SK-N-SH (cell line): ENCODE measurements around the gene PLEKHM3. TPM values are rescaled to one million over a fixed set of nuclear protein-coding genes. Genes with fewer than 3 reads are reported as not detected.

Experiments used
- CTCF ChIA-PET: fragments of 300-600, 350-600 bp; formaldehyde crosslinking; extraction: SDS; loops from one replicate; lab custom pipeline; 2021; lab: Yijun Ruan, JAX
- POLR2A ChIA-PET: fragments of 350-600 bp; sonication (Branson Sonifier 250); formaldehyde crosslinking; extraction: SDS; loops from one replicate; lab custom pipeline; 2020; ENCODE audit warnings: antibody characterized with exemption, inconsistent platforms; lab: Yijun Ruan, JAX
- DNase-seq: peaks from one replicate; pipeline ENCODE4 v3.0.0; 2012
- H2AFZ ChIP-seq: fragments of 200-600 bp; sonication (generic); 2 replicates; pipeline ENCODE4 v1.8.1; 2016; ENCODE audit warnings: antibody characterized with exemption, mild to moderate bottlenecking, low read depth
- H3F3A ChIP-seq: fragments of 200-600 bp; sonication (generic); replicated peaks from 2 replicates; pipeline ENCODE3; 2016; ENCODE audit warnings: antibody characterized with exemption, mild to moderate bottlenecking; ENCODE audit not compliant: insufficient read depth
- H3K27ac ChIP-seq, 2 experiments: fragments of 200-500 bp in 1 of 2; fragments of 200-600 bp in 1 of 2; sonication (Bioruptor generic) in 1 of 2; sonication (generic), shearing (Covaris generic) in 1 of 2; 2 replicates each; pipeline versions ENCODE4 v1.5.1 to v1.6.1; 2014 to 2016; ENCODE audit warnings: low read depth in 2 of 2, inconsistent platforms in 1 of 2, low read length in 1 of 2, mild to moderate bottlenecking in 1 of 2, mixed read lengths in 1 of 2
- H3K27me3 ChIP-seq: fragments of 200-600 bp; sonication (generic), shearing (Covaris generic); 2 replicates; pipeline ENCODE4 v1.6.1; 2016; ENCODE audit warnings: mixed run types; ENCODE audit not compliant: insufficient read depth
- H3K36me3 ChIP-seq, 2 experiments: fragments of 200-500 bp in 1 of 2; fragments of 200-600 bp in 1 of 2; sonication (Bioruptor generic) in 1 of 2; sonication (generic) in 1 of 2; replicated peaks in 1 of 2; 2 replicates each; pipeline versions ENCODE3 to v1.5.1; 2014 to 2016; ENCODE audit warnings: low read length in 1 of 2, mild to moderate bottlenecking in 1 of 2; ENCODE audit not compliant: insufficient read depth in 2 of 2, control insufficient read depth in 1 of 2
- H3K4me1 ChIP-seq, 2 experiments: fragments of 200-500 bp in 1 of 2; fragments of 200-600 bp in 1 of 2; sonication (Bioruptor generic) in 1 of 2; sonication (generic), shearing (Covaris generic) in 1 of 2; 2 replicates each; pipeline versions ENCODE4 v1.5.1 to v1.6.1; 2014 to 2016; ENCODE audit warnings: low read depth in 1 of 2, low read length in 1 of 2, mixed run types in 1 of 2; ENCODE audit not compliant: insufficient read depth in 2 of 2, control insufficient read depth in 1 of 2
- H3K4me2 ChIP-seq: fragments of 200-600 bp; sonication (generic), shearing (Covaris generic); 2 replicates; pipeline ENCODE4 v1.6.1; 2017; ENCODE audit warnings: mixed run types
- H3K4me3 ChIP-seq, 2 experiments: fragments of 200-500 bp in 1 of 2; fragments of 200-600 bp in 1 of 2; sonication (Bioruptor generic) in 1 of 2; sonication (generic), shearing (Covaris generic) in 1 of 2; 2 replicates each; pipeline versions ENCODE4 v1.5.1 to v1.8.1; 2014 to 2016; ENCODE audit warnings: low read depth in 2 of 2, inconsistent platforms in 1 of 2, low read length in 1 of 2, mild to moderate bottlenecking in 1 of 2, mixed read lengths in 1 of 2, moderate library complexity in 1 of 2
- H3K79me2 ChIP-seq: fragments of 200-600 bp; sonication (generic); 2 replicates; pipeline ENCODE4 v1.8.1; 2017; ENCODE audit warnings: mild to moderate bottlenecking; ENCODE audit not compliant: insufficient read depth
- H3K9ac ChIP-seq: fragments of 200-600 bp; sonication (generic); 2 replicates; pipeline ENCODE4 v1.6.1; 2017; ENCODE audit warnings: mixed run types
- H3K9me2 ChIP-seq: fragments of 200-600 bp; sonication (generic); 2 replicates; pipeline ENCODE4 v1.6.1; 2017; ENCODE audit warnings: mixed run types
- H3K9me3 ChIP-seq: fragments of 200-600 bp; sonication (generic); 2 replicates; pipeline ENCODE4 v1.6.1; 2017; ENCODE audit warnings: mixed run types, mild to moderate bottlenecking, moderate library complexity
- H4K20me1 ChIP-seq: fragments of 200-600 bp; sonication (generic); 2 replicates; pipeline ENCODE4 v1.6.1; 2017; ENCODE audit warnings: mild to moderate bottlenecking, mixed run types; ENCODE audit not compliant: insufficient read depth
- EP300 ChIP-seq, 2 experiments: IDR thresholded peaks; 2 replicates each; pipeline versions ENCODE4 v1.4.0 to v1.6.1; 2012; ENCODE audit warnings: borderline replicate concordance in 1 of 2, low read depth in 1 of 2, low read length in 1 of 2
- FOSL2 ChIP-seq: IDR thresholded peaks from 2 replicates; pipeline ENCODE4 v1.4.0; 2012; ENCODE audit warnings: low read depth, mild to moderate bottlenecking, moderate library complexity, borderline replicate concordance
- GATA2 ChIP-seq: sonication (generic); formaldehyde crosslinking; IDR thresholded peaks from 2 replicates; pipeline ENCODE4 v1.5.0; 2020; ENCODE audit warnings: mild to moderate bottlenecking, missing genetic modification reagents
- RAD21 ChIP-seq: IDR thresholded peaks from 2 replicates; pipeline ENCODE4 v1.6.1; 2012; ENCODE audit warnings: mild to moderate bottlenecking, low read length
- RXRA ChIP-seq: IDR thresholded peaks from 2 replicates; pipeline ENCODE4 v1.4.0; 2012; ENCODE audit warnings: low read depth, mild to moderate bottlenecking, borderline replicate concordance
- SIN3A ChIP-seq: IDR thresholded peaks from 2 replicates; pipeline ENCODE4 v1.6.1; 2012; ENCODE audit warnings: low read depth, mild to moderate bottlenecking, low read length, moderate library complexity, borderline replicate concordance
- TEAD4 ChIP-seq: IDR thresholded peaks from 2 replicates; pipeline ENCODE4 v1.4.0; 2012; ENCODE audit warnings: mild to moderate bottlenecking, borderline replicate concordance; ENCODE audit not compliant: insufficient read depth
- WGBS: methylation state at CpG from one replicate; pipeline ENCODE4 v1.1.6; 2017; ENCODE audit warnings: low lambda C conversion rate; 5-methylcytosine and 5-hydroxymethylcytosine counted together
- polyA plus RNA-seq, 3 experiments: library from polyadenylated mRNA; depleted of rRNA; stranded (reverse); fragments of >200 nt; gene quantifications; 2 replicates each; pipeline ENCODE4 v1.2.3, GENCODE V29; 2012
- TF ChIP-seq, protein P1 (sequence below): fragments of 200-600 bp; sonication (generic); IDR thresholded peaks from 2 replicates; pipeline ENCODE4 v1.6.1; 2017; ENCODE audit warnings: antibody characterized with exemption, mild to moderate bottlenecking, moderate library complexity
- TF ChIP-seq, protein P2 (sequence below): IDR thresholded peaks from 2 replicates; pipeline ENCODE4 v1.6.1; 2012; ENCODE audit warnings: mild to moderate bottlenecking, low read depth, low read length, moderate library complexity
- TF ChIP-seq, protein P3 (sequence below): IDR thresholded peaks from 2 replicates; pipeline ENCODE4 v1.4.0; 2012; ENCODE audit warnings: low read depth

The PLEKHM3 gene
- polyA plus RNA-seq, 1 of the 3 experiments (the other 2 are of a cell fraction): 1.9 TPM

- no peak for TF ChIP-seq FOSL2
- TF ChIP-seq RXRA: no peak
- no peak for TF ChIP-seq TEAD4
- TF ChIP-seq, all 33 proteins: peak for 0
Observed at GRCh38 chr2:207896525-207897285, 128.6 kb downstream of the PLEKHM3 start (continued).

DNA sequence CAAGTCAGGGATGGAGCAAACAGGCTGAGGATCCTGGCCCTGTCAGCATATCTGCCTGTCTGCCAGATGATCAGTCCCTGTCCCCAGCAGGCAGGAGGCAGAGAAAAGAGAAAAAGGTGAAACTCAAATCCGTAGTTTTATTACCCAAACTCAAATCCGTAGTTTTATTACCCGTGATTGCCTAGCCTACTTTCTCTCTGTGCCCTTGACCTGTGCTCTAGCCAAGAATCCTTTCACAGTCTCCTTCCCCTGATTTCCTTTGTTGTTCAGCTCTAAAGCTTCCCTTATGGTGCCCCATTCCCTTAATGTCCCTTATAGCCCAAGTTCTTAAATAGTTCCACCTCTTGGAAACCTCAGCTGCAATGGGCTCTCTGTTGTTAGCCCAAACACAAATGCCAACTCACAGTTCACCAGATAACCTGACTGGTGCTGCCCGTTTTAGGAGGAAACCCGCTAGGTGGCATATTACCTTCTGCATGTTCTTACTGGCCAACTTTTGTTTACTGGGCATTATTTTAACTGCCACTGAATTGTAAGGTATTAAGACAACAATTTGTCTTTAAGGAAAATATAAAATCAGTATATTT is 130.0 kb downstream of the PLEKHM3 start:
- H4K20me1 ChIP-seq: no peaks in the 10 kb centered on the region
- no peak overlapping the region for H2AFZ ChIP-seq
- H3K27me3 ChIP-seq: no peaks in the 10 kb centered on the region
- H3K4me1 ChIP-seq: peaks cover 0 to 3% of the 10 kb centered on the region in 2 experiments; a peak in 1 of 4 replicates
- no peak overlapping the region for H3K9ac ChIP-seq
- no peak overlapping the region for H3K4me2 ChIP-seq
- no peaks in the 10 kb centered on the region for H3F3A ChIP-seq
- 88% methylated on average over 5 of the region's 5 CpGs for WGBS
- no peaks in the 10 kb centered on the region for H3K9me2 ChIP-seq
- no peaks in the 10 kb centered on the region for H3K9me3 ChIP-seq
- no peaks in the 10 kb centered on the region for H3K36me3 ChIP-seq
- no peak overlapping the region for H3K4me3 ChIP-seq
- DNase-seq: no peak
- POLR2A ChIA-PET: no interaction called here
- TF ChIP-seq, protein P1, sequence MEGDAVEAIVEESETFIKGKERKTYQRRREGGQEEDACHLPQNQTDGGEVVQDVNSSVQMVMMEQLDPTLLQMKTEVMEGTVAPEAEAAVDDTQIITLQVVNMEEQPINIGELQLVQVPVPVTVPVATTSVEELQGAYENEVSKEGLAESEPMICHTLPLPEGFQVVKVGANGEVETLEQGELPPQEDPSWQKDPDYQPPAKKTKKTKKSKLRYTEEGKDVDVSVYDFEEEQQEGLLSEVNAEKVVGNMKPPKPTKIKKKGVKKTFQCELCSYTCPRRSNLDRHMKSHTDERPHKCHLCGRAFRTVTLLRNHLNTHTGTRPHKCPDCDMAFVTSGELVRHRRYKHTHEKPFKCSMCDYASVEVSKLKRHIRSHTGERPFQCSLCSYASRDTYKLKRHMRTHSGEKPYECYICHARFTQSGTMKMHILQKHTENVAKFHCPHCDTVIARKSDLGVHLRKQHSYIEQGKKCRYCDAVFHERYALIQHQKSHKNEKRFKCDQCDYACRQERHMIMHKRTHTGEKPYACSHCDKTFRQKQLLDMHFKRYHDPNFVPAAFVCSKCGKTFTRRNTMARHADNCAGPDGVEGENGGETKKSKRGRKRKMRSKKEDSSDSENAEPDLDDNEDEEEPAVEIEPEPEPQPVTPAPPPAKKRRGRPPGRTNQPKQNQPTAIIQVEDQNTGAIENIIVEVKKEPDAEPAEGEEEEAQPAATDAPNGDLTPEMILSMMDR: no peak
- TF ChIP-seq RAD21 (no peak), GATA2 (no peak), EP300 (IDR thresholded peaks at IDR 0.05; ENCODE audit: borderline replicate concordance in 1 of 2, low read depth in 1 of 2, low read length in 1 of 2) (no peak), SIN3A (no peak)
- TF ChIP-seq, protein P2, sequence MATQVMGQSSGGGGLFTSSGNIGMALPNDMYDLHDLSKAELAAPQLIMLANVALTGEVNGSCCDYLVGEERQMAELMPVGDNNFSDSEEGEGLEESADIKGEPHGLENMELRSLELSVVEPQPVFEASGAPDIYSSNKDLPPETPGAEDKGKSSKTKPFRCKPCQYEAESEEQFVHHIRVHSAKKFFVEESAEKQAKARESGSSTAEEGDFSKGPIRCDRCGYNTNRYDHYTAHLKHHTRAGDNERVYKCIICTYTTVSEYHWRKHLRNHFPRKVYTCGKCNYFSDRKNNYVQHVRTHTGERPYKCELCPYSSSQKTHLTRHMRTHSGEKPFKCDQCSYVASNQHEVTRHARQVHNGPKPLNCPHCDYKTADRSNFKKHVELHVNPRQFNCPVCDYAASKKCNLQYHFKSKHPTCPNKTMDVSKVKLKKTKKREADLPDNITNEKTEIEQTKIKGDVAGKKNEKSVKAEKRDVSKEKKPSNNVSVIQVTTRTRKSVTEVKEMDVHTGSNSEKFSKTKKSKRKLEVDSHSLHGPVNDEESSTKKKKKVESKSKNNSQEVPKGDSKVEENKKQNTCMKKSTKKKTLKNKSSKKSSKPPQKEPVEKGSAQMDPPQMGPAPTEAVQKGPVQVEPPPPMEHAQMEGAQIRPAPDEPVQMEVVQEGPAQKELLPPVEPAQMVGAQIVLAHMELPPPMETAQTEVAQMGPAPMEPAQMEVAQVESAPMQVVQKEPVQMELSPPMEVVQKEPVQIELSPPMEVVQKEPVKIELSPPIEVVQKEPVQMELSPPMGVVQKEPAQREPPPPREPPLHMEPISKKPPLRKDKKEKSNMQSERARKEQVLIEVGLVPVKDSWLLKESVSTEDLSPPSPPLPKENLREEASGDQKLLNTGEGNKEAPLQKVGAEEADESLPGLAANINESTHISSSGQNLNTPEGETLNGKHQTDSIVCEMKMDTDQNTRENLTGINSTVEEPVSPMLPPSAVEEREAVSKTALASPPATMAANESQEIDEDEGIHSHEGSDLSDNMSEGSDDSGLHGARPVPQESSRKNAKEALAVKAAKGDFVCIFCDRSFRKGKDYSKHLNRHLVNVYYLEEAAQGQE: no peak
- TF ChIP-seq, protein P3, sequence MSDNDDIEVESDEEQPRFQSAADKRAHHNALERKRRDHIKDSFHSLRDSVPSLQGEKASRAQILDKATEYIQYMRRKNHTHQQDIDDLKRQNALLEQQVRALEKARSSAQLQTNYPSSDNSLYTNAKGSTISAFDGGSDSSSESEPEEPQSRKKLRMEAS: no peak
- TF ChIP-seq, all 33 proteins: peak for 0
- CTCF ChIA-PET: interaction anchor here (1.2 to 2.1 kb wide), 3 partner anchors 10 to 78 kb away, joined by 4 to 7 read pairs (median 6); no protein-coding TSS in a partner anchor
- H3K79me2 ChIP-seq: no peaks in the 10 kb centered on the region
- H3K27ac ChIP-seq: no peak overlapping the region
